ENCODE data around the gene LRRTM3. TPM values are rescaled to one million over a fixed set of nuclear protein-coding genes. Genes with fewer than 3 reads are reported as not detected.

The LRRTM3 gene
- total and polyA plus RNA-seq, 11 donors: not detected

- no peak for ATAC-seq
- intact Hi-C loops (cut with DNase I): no loop called here
- H3K4me3 ChIP-seq: no peak overlapping the region
Observed at GRCh38 chr10:66892871-66893270, 33.0 kb upstream of the LRRTM3 start.

GRCh38 chr10:66910671-66911070 is 15.2 kb upstream of the LRRTM3 start:
- DNase-seq (no peak), ATAC-seq (no peak)
- Histone ChIP-seq H3K4me3 (no peak overlapping the region), H3K27ac (no peak overlapping the region), H3K36me3 (no peaks in the 10 kb centered on the region), H3K27me3 (no peaks in the 10 kb centered on the region), H3K9me3 (no peaks in the 10 kb centered on the region), H3K4me1 (no peaks in the 10 kb centered on the region)
- TF ChIP-seq CTCF (IDR thresholded peaks at IDR 0.05): no peak
- no peak for TF ChIP-seq POLR2A (IDR thresholded peaks at IDR 0.05)
- intact Hi-C loops (cut with DNase I): no loop called here
- 90 to 93% (median 93%) methylated on average over 5 of the region's 5 CpGs for WGBS, 4 donors

More at GRCh38 chr10:66892871-66893270, 33.0 kb upstream of the LRRTM3 start:
- no peak overlapping the region for H3K27ac ChIP-seq
- TF ChIP-seq POLR2A (IDR thresholded peaks at IDR 0.05) (no peak), CTCF (IDR thresholded peaks at IDR 0.05) (no peak)
- H3K4me1 ChIP-seq: no peaks in the 10 kb centered on the region
- H3K27me3 ChIP-seq: no peaks in the 10 kb centered on the region
- DNase-seq: no peak
- no peaks in the 10 kb centered on the region for H3K36me3 ChIP-seq
- H3K9me3 ChIP-seq: peaks cover 0 to 2% (median 0%) of the 10 kb centered on the region in 12 donors
- 48 to 67% (median 57%) methylated on average over 2 of the region's 2 CpGs for WGBS, 4 donors

GRCh38 chr10:66916030-66916429 is 9.8 kb upstream of the LRRTM3 start:
- DNase-seq (no peak), ATAC-seq (no peak)
- Histone ChIP-seq H3K27ac (no peak overlapping the region), H3K9me3 (no peaks in the 10 kb centered on the region), H3K27me3 (no peaks in the 10 kb centered on the region), H3K4me1 (no peaks in the 10 kb centered on the region), H3K36me3 (no peaks in the 10 kb centered on the region), H3K4me3 (no peak overlapping the region)
- TF ChIP-seq CTCF (IDR thresholded peaks at IDR 0.05): no peak
- TF ChIP-seq POLR2A (IDR thresholded peaks at IDR 0.05): no peak
- WGBS, 4 donors: 85 to 91% (median 88%) methylated on average over 2 of the region's 2 CpGs
- intact Hi-C loops (cut with DNase I): no loop called here

GRCh38 chr10:66917104-66917503 is 8.7 kb upstream of the LRRTM3 start:
- intact Hi-C loops (cut with DNase I): no loop called here
- Histone ChIP-seq H3K27ac (no peak overlapping the region), H3K9me3 (no peaks in the 10 kb centered on the region), H3K27me3 (no peaks in the 10 kb centered on the region), H3K4me1 (no peaks in the 10 kb centered on the region), H3K36me3 (no peaks in the 10 kb centered on the region), H3K4me3 (no peak overlapping the region)
- no peak for TF ChIP-seq POLR2A (IDR thresholded peaks at IDR 0.05)
- TF ChIP-seq CTCF (IDR thresholded peaks at IDR 0.05): peak in 3 of 12 donors; percentile 4 to 33 (median 24)
- 22 to 54% (median 40%) methylated on average over 3 of the region's 3 CpGs for WGBS, 4 donors
- ATAC-seq (no peak), DNase-seq (no peak)

Measured in heart left ventricle (tissue), 16 donors.